ENCODE measurements around the gene MYL10. TPM values are rescaled to one million over a fixed set of nuclear protein-coding genes. Genes with fewer than 3 reads are reported as not detected.
A peak's percentile ranks its signal among the peaks of the same experiment; 100 is the strongest.

Gene MYL10
- total and polyA plus RNA-seq, 2 experiments from 2014 or later: 0.23 to 1.2 TPM

- no peaks in the 10 kb centered on the region for H3K9me3 ChIP-seq (ENCODE audit: low read depth)
- H3K36me3 ChIP-seq (replicated peaks; ENCODE audit: insufficient read depth, low read depth): no peaks in the 10 kb centered on the region
- H3K4me2 ChIP-seq: no peak overlapping the region
- H3K27me3 ChIP-seq: no peaks in the 10 kb centered on the region
- no peaks in the 10 kb centered on the region for H3K79me2 ChIP-seq
- no peak for DNase-seq (ENCODE audit: low spot score)
- H3K9me2 ChIP-seq (replicated peaks; ENCODE audit: insufficient read depth): no peaks in the 10 kb centered on the region
- TF ChIP-seq EZH2 (IDR thresholded peaks at IDR 0.05; ENCODE audit: borderline replicate concordance) (no peak), CTCF (IDR thresholded peaks at IDR 0.05; ENCODE audit: poor library complexity) (no peak), EZH2phosphoT487 (IDR thresholded peaks at IDR 0.05; ENCODE audit: low read depth, severe bottlenecking, unreplicated experiment) (no peak)
- no peaks in the 10 kb centered on the region for H3K4me1 ChIP-seq (ENCODE audit: insufficient read depth)
- no peak overlapping the region for H3K4me3 ChIP-seq
- H3K27ac ChIP-seq: no peak overlapping the region
- no peaks in the 10 kb centered on the region for H4K20me1 ChIP-seq (ENCODE audit: insufficient read depth, poor library complexity, severe bottlenecking)
- no peak overlapping the region for H2AFZ ChIP-seq
- WGBS (ENCODE audit: low lambda C conversion rate, missing lambda C conversion rate): 82% methylated on average over 7 of the region's 7 CpGs
Measured at GRCh38 chr7:101567230-101567629, 61.9 kb downstream of the MYL10 start.

GRCh38 chr7:101565601-101566209, 63.4 kb downstream of the MYL10 start:
- Histone ChIP-seq H3K79me2 (no peaks in the 10 kb centered on the region), H3K27me3 (no peaks in the 10 kb centered on the region), H2AFZ (no peak overlapping the region), H4K20me1 (ENCODE audit: insufficient read depth, poor library complexity, severe bottlenecking) (no peaks in the 10 kb centered on the region), H3K4me1 (ENCODE audit: insufficient read depth) (no peaks in the 10 kb centered on the region), H3K27ac (no peak overlapping the region), H3K4me2 (no peak overlapping the region), H3K4me3 (no peak overlapping the region), H3K36me3 (replicated peaks; ENCODE audit: insufficient read depth, low read depth) (no peaks in the 10 kb centered on the region), H3K9me2 (replicated peaks; ENCODE audit: insufficient read depth) (no peaks in the 10 kb centered on the region), H3K9me3 (ENCODE audit: low read depth) (no peaks in the 10 kb centered on the region)
- DNase-seq (ENCODE audit: low spot score): no peak
- TF ChIP-seq EZH2 (IDR thresholded peaks at IDR 0.05; ENCODE audit: borderline replicate concordance) (no peak), CTCF (IDR thresholded peaks at IDR 0.05; ENCODE audit: poor library complexity) (no peak), EZH2phosphoT487 (IDR thresholded peaks at IDR 0.05; ENCODE audit: low read depth, severe bottlenecking, unreplicated experiment) (no peak)
- WGBS (ENCODE audit: low lambda C conversion rate, missing lambda C conversion rate): 81% methylated on average over 8 of the region's 8 CpGs

GRCh38 chr7:101564778-101565211, 64.3 kb downstream of the MYL10 start:
- no peak overlapping the region for H3K4me3 ChIP-seq
- no peaks in the 10 kb centered on the region for H4K20me1 ChIP-seq (ENCODE audit: insufficient read depth, poor library complexity, severe bottlenecking)
- H3K9me2 ChIP-seq (replicated peaks; ENCODE audit: insufficient read depth): no peaks in the 10 kb centered on the region
- no peak overlapping the region for H3K27ac ChIP-seq
- H3K4me2 ChIP-seq: no peak overlapping the region
- H3K36me3 ChIP-seq (replicated peaks; ENCODE audit: insufficient read depth, low read depth): no peaks in the 10 kb centered on the region
- TF ChIP-seq EZH2phosphoT487 (IDR thresholded peaks at IDR 0.05; ENCODE audit: low read depth, severe bottlenecking, unreplicated experiment) (no peak), EZH2 (IDR thresholded peaks at IDR 0.05; ENCODE audit: borderline replicate concordance) (no peak), CTCF (IDR thresholded peaks at IDR 0.05; ENCODE audit: poor library complexity) (no peak)
- no peaks in the 10 kb centered on the region for H3K4me1 ChIP-seq (ENCODE audit: insufficient read depth)
- WGBS (ENCODE audit: low lambda C conversion rate, missing lambda C conversion rate): 50% methylated on average over 15 of the region's 16 CpGs
- peak; percentile 50 for DNase-seq (ENCODE audit: low spot score)
- no peaks in the 10 kb centered on the region for H3K9me3 ChIP-seq (ENCODE audit: low read depth)
- H2AFZ ChIP-seq: no peak overlapping the region
- no peaks in the 10 kb centered on the region for H3K79me2 ChIP-seq
- no peaks in the 10 kb centered on the region for H3K27me3 ChIP-seq
